Sigmoid colon (tissue), 4 donors: Measurements from ENCODE around the gene SFT2D3.

Experiments
- EP300 ChIP-seq, 4 donors: sonication (generic); formaldehyde crosslinking; IDR thresholded peaks; one replicate each; pipeline ENCODE4 v1.6.1; 2017; ENCODE audit warnings: antibody characterized with exemption in 4 of 4
- POLR2A ChIP-seq, 2 donors: fragments of 450-650 bp; IDR thresholded peaks; one replicate each; pipeline ENCODE4 v1.6.1; 2016; ENCODE audit warnings: antibody characterized with exemption in 2 of 2, mild to moderate bottlenecking in 2 of 2, moderate library complexity in 2 of 2
- POLR2AphosphoS5 ChIP-seq, 4 donors: sonication (generic); formaldehyde crosslinking; IDR thresholded peaks; one replicate each; pipeline ENCODE4 v1.6.1; 2017; ENCODE audit warnings: antibody characterized with exemption in 4 of 4
- TF ChIP-seq, protein P1 (sequence below), 4 experiments: fragments of 450-650 bp in 3 of 4; fragments of 200-600 bp in 1 of 4; IDR thresholded peaks; one replicate each; pipeline ENCODE4 v1.5.1; 2016 to 2019; ENCODE audit warnings: antibody characterized with exemption in 4 of 4, mild to moderate bottlenecking in 3 of 4, moderate library complexity in 2 of 4

DNA sequence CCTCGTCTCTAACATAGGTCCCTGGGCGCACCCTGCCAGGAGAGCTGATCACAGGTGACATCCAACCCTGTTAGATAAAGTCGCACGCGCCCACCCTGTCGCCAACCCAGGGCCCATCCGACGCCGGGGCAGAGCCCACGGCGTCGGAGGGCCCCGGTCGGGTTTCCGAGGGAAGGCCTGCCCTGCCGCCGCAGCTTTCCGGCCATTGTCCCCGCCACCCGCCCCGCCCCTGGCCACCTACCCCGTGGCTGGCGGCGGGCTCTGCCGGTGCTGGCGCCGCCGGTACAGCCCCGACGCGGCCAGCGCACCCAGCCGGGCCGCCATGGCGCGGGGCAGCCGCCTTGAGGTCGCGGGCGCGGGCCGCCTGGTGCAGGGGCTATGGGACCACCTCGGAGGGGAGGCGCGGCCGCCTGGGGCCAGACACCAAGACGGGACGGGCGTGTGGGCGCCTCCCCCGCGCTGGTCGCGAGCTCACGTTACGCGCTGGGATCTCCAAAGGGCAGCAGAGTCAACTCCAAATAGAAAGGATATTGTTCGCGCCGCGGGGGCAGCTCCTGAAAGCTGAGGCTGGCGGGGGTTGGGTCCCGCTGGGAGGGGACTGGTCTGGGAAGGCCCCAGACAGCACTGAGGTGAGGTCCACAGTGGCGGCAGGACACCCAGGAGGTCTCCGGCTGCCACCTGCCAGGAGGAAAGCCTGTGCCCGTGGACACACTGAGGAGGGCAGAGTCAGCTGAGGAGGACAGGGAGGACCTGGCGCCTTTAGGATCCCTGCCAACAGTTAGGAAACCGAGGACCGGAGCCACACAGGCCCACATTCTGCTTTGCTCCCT is 37.0 kb upstream of the SFT2D3 start:
- peak in 2 of 4 donors; percentile 40 to 41 for TF ChIP-seq POLR2AphosphoS5 (IDR thresholded peaks at IDR 0.05)
- TF ChIP-seq, protein P1, sequence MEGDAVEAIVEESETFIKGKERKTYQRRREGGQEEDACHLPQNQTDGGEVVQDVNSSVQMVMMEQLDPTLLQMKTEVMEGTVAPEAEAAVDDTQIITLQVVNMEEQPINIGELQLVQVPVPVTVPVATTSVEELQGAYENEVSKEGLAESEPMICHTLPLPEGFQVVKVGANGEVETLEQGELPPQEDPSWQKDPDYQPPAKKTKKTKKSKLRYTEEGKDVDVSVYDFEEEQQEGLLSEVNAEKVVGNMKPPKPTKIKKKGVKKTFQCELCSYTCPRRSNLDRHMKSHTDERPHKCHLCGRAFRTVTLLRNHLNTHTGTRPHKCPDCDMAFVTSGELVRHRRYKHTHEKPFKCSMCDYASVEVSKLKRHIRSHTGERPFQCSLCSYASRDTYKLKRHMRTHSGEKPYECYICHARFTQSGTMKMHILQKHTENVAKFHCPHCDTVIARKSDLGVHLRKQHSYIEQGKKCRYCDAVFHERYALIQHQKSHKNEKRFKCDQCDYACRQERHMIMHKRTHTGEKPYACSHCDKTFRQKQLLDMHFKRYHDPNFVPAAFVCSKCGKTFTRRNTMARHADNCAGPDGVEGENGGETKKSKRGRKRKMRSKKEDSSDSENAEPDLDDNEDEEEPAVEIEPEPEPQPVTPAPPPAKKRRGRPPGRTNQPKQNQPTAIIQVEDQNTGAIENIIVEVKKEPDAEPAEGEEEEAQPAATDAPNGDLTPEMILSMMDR (IDR thresholded peaks at IDR 0.05) = no peak
- TF ChIP-seq EP300 (IDR thresholded peaks at IDR 0.05) = no peak
- TF ChIP-seq POLR2A (IDR thresholded peaks at IDR 0.05) = no peak
